ENCODE results near the gene PTPRM. TPM values are rescaled to one million over a fixed set of nuclear protein-coding genes. Genes with fewer than 3 reads are reported as not detected.

The PTPRM gene
- total RNA-seq, 1 experiment from 2014 or later = 45.6 TPM

GRCh38 chr18:7808992-7809391, 241.9 kb downstream of the PTPRM start:
- Histone ChIP-seq H3K9ac (ENCODE audit: low read length) (no peak overlapping the region), H3K9me2 (replicated peaks; ENCODE audit: low read length) (no peaks in the 10 kb centered on the region), H3K36me3 (ENCODE audit: low read depth, low read length) (peaks cover 5% of the 10 kb centered on the region), H3K4me2 (ENCODE audit: low read length) (no peak overlapping the region), H3K27me3 (ENCODE audit: low read length) (no peaks in the 10 kb centered on the region), H3K79me2 (ENCODE audit: low read length) (no peaks in the 10 kb centered on the region), H3K4me1 (ENCODE audit: insufficient read depth, low read length) (peaks cover 10% of the 10 kb centered on the region), H3F3A (ENCODE audit: low read length, unreplicated experiment) (no peaks in the 10 kb centered on the region), H2AFZ (ENCODE audit: low read length) (no peak overlapping the region), H4K20me1 (ENCODE audit: low read length) (no peaks in the 10 kb centered on the region), H3K9me3 (ENCODE audit: low read length) (peaks cover 3% of the 10 kb centered on the region), H3K27ac (ENCODE audit: low read length) (no peak overlapping the region), H3K4me3 (ENCODE audit: low read length) (no peak overlapping the region)
- ATAC-seq (no peak), DNase-seq (no peak)
- intact Hi-C loops (cut with micrococcal nuclease) = no loop called here
- CTCF ChIA-PET = no interaction called here
- TF ChIP-seq EZH2phosphoT487 (IDR thresholded peaks at IDR 0.05; ENCODE audit: borderline replicate concordance, low read length) (no peak), EZH2 (IDR thresholded peaks at IDR 0.05; ENCODE audit: low read length, unreplicated experiment) (no peak), CTCF (conservative IDR thresholded peaks at IDR 0.05; ENCODE audit: low read depth, low read length) (no peak)
- POLR2A ChIA-PET (ENCODE audit: unreplicated experiment) = interaction anchor here (0.6 kb wide), 1 partner anchor 511 kb away, joined by 3 read pairs; no protein-coding TSS in a partner anchor
- no TSS peak for BruUV-seq (replicated peaks)

- no peak overlapping the region for H3K4me3 ChIP-seq (ENCODE audit: low read length)
- no TSS peak for BruUV-seq (replicated peaks)
- no peak overlapping the region for H2AFZ ChIP-seq (ENCODE audit: low read length)
- H3K9me3 ChIP-seq (ENCODE audit: low read length) = peaks cover 7% of the 10 kb centered on the region
- H3K79me2 ChIP-seq (ENCODE audit: low read length) = no peaks in the 10 kb centered on the region
- H3K4me2 ChIP-seq (ENCODE audit: low read length) = no peak overlapping the region
- DNase-seq (no peak), ATAC-seq (no peak)
- no peak overlapping the region for H3K9ac ChIP-seq (ENCODE audit: low read length)
- intact Hi-C loops (cut with micrococcal nuclease) = no loop called here
- no peaks in the 10 kb centered on the region for H4K20me1 ChIP-seq (ENCODE audit: low read length)
- CTCF ChIA-PET = no interaction called here
- H3K27me3 ChIP-seq (ENCODE audit: low read length) = no peaks in the 10 kb centered on the region
- peaks cover 10% of the 10 kb centered on the region for H3K4me1 ChIP-seq (ENCODE audit: insufficient read depth, low read length)
- no peak for TF ChIP-seq CTCF (conservative IDR thresholded peaks at IDR 0.05; ENCODE audit: low read depth, low read length)
- no peak for TF ChIP-seq EZH2 (IDR thresholded peaks at IDR 0.05; ENCODE audit: low read length, unreplicated experiment)
- POLR2A ChIA-PET (ENCODE audit: unreplicated experiment) = interaction anchor here (0.6 kb wide), 1 partner anchor 512 kb away, joined by 3 read pairs; no protein-coding TSS in a partner anchor
- no peaks in the 10 kb centered on the region for H3F3A ChIP-seq (ENCODE audit: low read length, unreplicated experiment)
- no peaks in the 10 kb centered on the region for H3K9me2 ChIP-seq (replicated peaks; ENCODE audit: low read length)
- H3K36me3 ChIP-seq (ENCODE audit: low read depth, low read length) = peaks cover 9% of the 10 kb centered on the region
- no peak overlapping the region for H3K27ac ChIP-seq (ENCODE audit: low read length)
Measured at GRCh38 chr18:7809455-7809854, 242.3 kb downstream of the PTPRM start.

- CTCF ChIA-PET = no interaction called here
- no peak for ATAC-seq
- no peaks in the 10 kb centered on the region for H3F3A ChIP-seq (ENCODE audit: low read length, unreplicated experiment)
- no peak overlapping the region for H2AFZ ChIP-seq (ENCODE audit: low read length)
- no peak overlapping the region for H3K9ac ChIP-seq (ENCODE audit: low read length)
- no peak overlapping the region for H3K27ac ChIP-seq (ENCODE audit: low read length)
- DNase-seq = no peak
- TF ChIP-seq CTCF (conservative IDR thresholded peaks at IDR 0.05; ENCODE audit: low read depth, low read length) (no peak), EZH2phosphoT487 (IDR thresholded peaks at IDR 0.05; ENCODE audit: borderline replicate concordance, low read length) (no peak), EZH2 (IDR thresholded peaks at IDR 0.05; ENCODE audit: low read length, unreplicated experiment) (no peak)
- no peak overlapping the region for H3K4me3 ChIP-seq (ENCODE audit: low read length)
- H3K9me3 ChIP-seq (ENCODE audit: low read length) = peaks cover 12% of the 10 kb centered on the region
- POLR2A ChIA-PET (ENCODE audit: unreplicated experiment) = no interaction called here
- H3K4me1 ChIP-seq (ENCODE audit: insufficient read depth, low read length) = peaks cover 10% of the 10 kb centered on the region
- no peak overlapping the region for H3K4me2 ChIP-seq (ENCODE audit: low read length)
- intact Hi-C loops (cut with micrococcal nuclease) = no loop called here
- H4K20me1 ChIP-seq (ENCODE audit: low read length) = no peaks in the 10 kb centered on the region
- peaks cover 14% of the 10 kb centered on the region for H3K36me3 ChIP-seq (ENCODE audit: low read depth, low read length)
- H3K9me2 ChIP-seq (replicated peaks; ENCODE audit: low read length) = no peaks in the 10 kb centered on the region
- no peaks in the 10 kb centered on the region for H3K27me3 ChIP-seq (ENCODE audit: low read length)
- no TSS peak for BruUV-seq (replicated peaks)
- no peaks in the 10 kb centered on the region for H3K79me2 ChIP-seq (ENCODE audit: low read length)
Measured at GRCh38 chr18:7809978-7810377, 242.9 kb downstream of the PTPRM start.
